ENCODE data around the gene PBXIP1. TPM values are rescaled to one million over a fixed set of nuclear protein-coding genes. Genes with fewer than 3 reads are reported as not detected.

PBXIP1 gene
- total RNA-seq, 1 experiment from 2014 or later = 24.0 TPM

GRCh38 chr1:154971341-154971998 lies 15.6 kb upstream of the PBXIP1 start:
- peaks cover 27% of the 10 kb centered on the region for H3K4me1 ChIP-seq
- H3K36me3 ChIP-seq (ENCODE audit: control insufficient read depth, insufficient read depth, low read length) = peaks cover 4% of the 10 kb centered on the region
- H3K4me3 ChIP-seq (ENCODE audit: low read depth, low read length) = no peak overlapping the region
- intact Hi-C loops (cut with micrococcal nuclease; ENCODE audit: unreplicated experiment) = loop anchor here (5.0 kb wide), 1 partner anchor 91 kb away; the partner anchor contains the start of gene EFNA4
- Mint-ChIP-seq H3K27me3 (ENCODE audit: insufficient read depth, unreplicated experiment) (no peaks in the 10 kb centered on the region), H3K36me3 (ENCODE audit: insufficient read depth, unreplicated experiment) (peaks cover 14% of the 10 kb centered on the region), H3K9me3 (ENCODE audit: unreplicated experiment) (no peaks in the 10 kb centered on the region), H3K4me3 (ENCODE audit: unreplicated experiment) (peak overlapping the region; percentile 59), H3K27ac (ENCODE audit: unreplicated experiment) (no peak overlapping the region), H3K4me1 (ENCODE audit: low read depth, unreplicated experiment) (peaks cover 34% of the 10 kb centered on the region)
- H3K9me3 ChIP-seq = no peaks in the 10 kb centered on the region
- DNase-seq = no peak
- ChIA-PET CTCF (interaction anchor here (1.3 to 2.6 kb wide), 5 partner anchors 15 to 412 kb away, joined by 5 to 26 read pairs (median 8); partner anchors contain the start of gene PBXIP1), POLR2A (interaction anchor here (0.6 to 3.7 kb wide), 6 partner anchors 10 to 35 kb away, joined by 3 to 75 read pairs (median 16); partner anchors contain the start of genes PBXIP1, PMVK and PYGO2)
- TF ChIP-seq CTCF (IDR thresholded peaks at IDR 0.05; ENCODE audit: insufficient read depth in 1 of 2, low read depth in 1 of 2, low read length in 1 of 2, severe bottlenecking in 1 of 2, unreplicated experiment in 1 of 2) = no peak
- no peaks in the 10 kb centered on the region for H3K27me3 ChIP-seq (replicated peaks; ENCODE audit: control insufficient read depth, insufficient read depth, low read length)
- no TSS peak for BruUV-seq (replicated peaks)

GRCh38 chr1:154970631-154971340 lies 14.9 kb upstream of the PBXIP1 start, which contains the start of gene SHC1:
SHC1 (minus strand) TSS chr1:154970747; CDS start chr1:154970526, 221 bp downstream.
- Mint-ChIP-seq H3K36me3 (ENCODE audit: insufficient read depth, unreplicated experiment) (peaks cover 14% of the 10 kb centered on the region), H3K9me3 (ENCODE audit: unreplicated experiment) (no peaks in the 10 kb centered on the region), H3K27me3 (ENCODE audit: insufficient read depth, unreplicated experiment) (no peaks in the 10 kb centered on the region), H3K4me3 (ENCODE audit: unreplicated experiment) (peak within 1 kb of the TSS; percentile 59), H3K4me1 (ENCODE audit: low read depth, unreplicated experiment) (peaks cover 34% of the 10 kb centered on the region), H3K27ac (ENCODE audit: unreplicated experiment) (peak within 1 kb of the TSS; percentile 17)
- no peak for TF ChIP-seq CTCF (IDR thresholded peaks at IDR 0.05; ENCODE audit: insufficient read depth in 1 of 2, low read depth in 1 of 2, low read length in 1 of 2, severe bottlenecking in 1 of 2, unreplicated experiment in 1 of 2)
- peaks cover 27% of the 10 kb centered on the region for H3K4me1 ChIP-seq
- DNase-seq = peak; percentile 78 to 80
- ChIA-PET POLR2A (interaction anchor here (0.6 to 3.7 kb wide), 5 partner anchors 10 to 31 kb away, joined by 3 to 75 read pairs (median 6); partner anchors contain the start of genes FLAD1, PBXIP1 and PYGO2), CTCF (interaction anchor here (0.6 to 1.7 kb wide), 6 partner anchors 15 to 80 kb away, joined by 3 to 10 read pairs (median 6); partner anchors contain the start of genes ADAM15, PBXIP1 and PMVK)
- intact Hi-C loops (cut with micrococcal nuclease; ENCODE audit: unreplicated experiment) = loop anchor here (5.0 kb wide), 1 partner anchor 92 kb away; the partner anchor contains the start of gene EFNA4
- 0 out of 2 replicates have a peak within 1 kb of the TSS, but pooled peaks have one; percentile 2 for H3K4me3 ChIP-seq (ENCODE audit: low read depth, low read length)
- BruUV-seq (replicated peaks) = no TSS peak
- H3K9me3 ChIP-seq = no peaks in the 10 kb centered on the region
- peaks cover 4% of the 10 kb centered on the region for H3K36me3 ChIP-seq (ENCODE audit: control insufficient read depth, insufficient read depth, low read length)
- H3K27me3 ChIP-seq (replicated peaks; ENCODE audit: control insufficient read depth, insufficient read depth, low read length) = no peaks in the 10 kb centered on the region
